Measurements from ENCODE around the gene IQCE.
"Not testable (repeated sequence)": the region's sequence is repeated elsewhere in the genome, so short reads cannot be mapped to it uniquely, and the experiment has no call there.

The IQCE gene

GRCh38 chr7:2555121-2556052 lies 3.4 kb upstream of the IQCE start, which contains the start of gene BRAT1:
Gene BRAT1, minus strand, starts transcription at chr7:2555524. Its CDS starts 1,093 bp downstream, at chr7:2554431.
- peak; percentile 96 for DNase-seq

GRCh38 chr7:2559283-2559950 lies 638 bp downstream of the IQCE start:
- peak; percentile 46 for DNase-seq

- DNase-seq = not testable (repeated sequence)
Observed at GRCh38 chr7:2563955-2564354, 5.2 kb downstream of the IQCE start.

- DNase-seq = no peak
Observed at GRCh38 chr7:2564970-2565540, 6.3 kb downstream of the IQCE start.

- no peak for DNase-seq
Observed at GRCh38 chr7:2566348-2566889, 7.6 kb downstream of the IQCE start.

- peak; percentile 44 for DNase-seq
Observed at GRCh38 chr7:2566890-2567678, 8.3 kb downstream of the IQCE start.

GRCh38 chr7:2567679-2568278 lies 9.0 kb downstream of the IQCE start:
- DNase-seq = no peak

GRCh38 chr7:2568521-2569223 lies 9.9 kb downstream of the IQCE start:
- no peak for DNase-seq

GRCh38 chr7:2569421-2569820 lies 10.6 kb downstream of the IQCE start:
- DNase-seq = no peak

- no peak for DNase-seq
Observed at GRCh38 chr7:2570021-2570420, 11.2 kb downstream of the IQCE start.

GRCh38 chr7:2571409-2571808 lies 12.6 kb downstream of the IQCE start:
- no peak for DNase-seq

GRCh38 chr7:2572101-2572842 lies 13.5 kb downstream of the IQCE start:
- no peak for DNase-seq

GRCh38 chr7:2573761-2574160 lies 15.0 kb downstream of the IQCE start:
- DNase-seq = no peak

- DNase-seq = no peak
Observed at GRCh38 chr7:2575046-2575732, 16.4 kb downstream of the IQCE start.

- no peak for DNase-seq
Observed at GRCh38 chr7:2575733-2576340, 17.1 kb downstream of the IQCE start.

- DNase-seq = no peak
Observed at GRCh38 chr7:2576742-2577491, 18.1 kb downstream of the IQCE start.

GRCh38 chr7:2577914-2578680 lies 19.3 kb downstream of the IQCE start:
- no peak for DNase-seq

GRCh38 chr7:2580636-2581035 lies 21.9 kb downstream of the IQCE start:
- DNase-seq = no peak
